HepG2 (cell line): Measurements from ENCODE around the gene GPR17. TPM values are rescaled to one million over a fixed set of nuclear protein-coding genes. Genes with fewer than 3 reads are reported as not detected.

Source experiments
- ATAC-seq: fragments of 200-7000 bp; cut with Tn5 transposase; 3 replicates; pipeline ENCODE4 v1.9.1; 2020; ENCODE audit warnings: mild to moderate bottlenecking, moderate library complexity
- BruUV-seq: library from RNA; stranded (reverse); fragments of 400-500 nt; replicated peaks from 2 replicates; lab custom pipeline; 2021; lab: Mats Ljungman, UMichigan
- CTCF ChIA-PET: fragments of 300-600 bp; formaldehyde crosslinking; extraction: SDS; loops from one replicate; lab custom pipeline; 2021; ENCODE audit warnings: low total read pairs, inconsistent platforms, low intra/inter-chr PET ratio; lab: Yijun Ruan, JAX
- POLR2A ChIA-PET: fragments of 350-600 bp; sonication (Branson Sonifier 250); formaldehyde crosslinking; loops from one replicate; lab custom pipeline; 2020; ENCODE audit warnings: antibody characterized with exemption, inconsistent platforms; lab: Yijun Ruan, JAX
- DNase-seq: peaks from one replicate; pipeline ENCODE4 v3.0.0-alpha.2; 2015; ENCODE audit warnings: low spot score
- FAIRE-seq: peaks from 3 replicates; lab custom pipeline; 2011; peaks lifted over from hg19 to GRCh38; lab: Jason Lieb, UNC
- H2AFZ ChIP-seq: one replicate; pipeline ENCODE4 v1.6.1; 2011; ENCODE audit warnings: low read length, inconsistent platforms
- H3K27ac ChIP-seq: fragments of 300-600 bp; 3 replicates; pipeline ENCODE4 v1.8.0; 2011; ENCODE audit warnings: mixed run types, mild to moderate bottlenecking, mixed read lengths, low read length, inconsistent platforms; ENCODE audit not compliant: insufficient read depth; ENCODE audit errors: extremely low read length
- H3K27me3 ChIP-seq, 2 experiments: fragments of 200-600 bp in 1 of 2; 2 replicates in 1 of 2; 3 replicates in 1 of 2; pipeline versions ENCODE4 v1.6.0 to v1.8.0; 2011; ENCODE audit warnings: low read length in 2 of 2, mild to moderate bottlenecking in 2 of 2, moderate library complexity in 2 of 2, inconsistent platforms in 1 of 2; ENCODE audit not compliant: insufficient read depth in 2 of 2, control insufficient read depth in 1 of 2
- H3K36me3 ChIP-seq, 2 experiments: fragments of 200-600 bp in 1 of 2; replicated peaks in 1 of 2; 2 replicates in 1 of 2; 3 replicates in 1 of 2; pipeline versions ENCODE4 v1.5.1 to v1.8.0; 2011; ENCODE audit warnings: low read length in 2 of 2, inconsistent platforms in 1 of 2; ENCODE audit not compliant: insufficient read depth in 2 of 2, control insufficient read depth in 1 of 2
- H3K4me1 ChIP-seq: 2 replicates; pipeline ENCODE4 v1.5.1; 2012; ENCODE audit warnings: low read length, inconsistent platforms; ENCODE audit not compliant: insufficient read depth
- H3K4me2 ChIP-seq: 2 replicates; pipeline ENCODE4 v1.6.0; 2011; ENCODE audit warnings: low read depth, low read length, inconsistent platforms
- H3K4me3 ChIP-seq, 3 experiments: fragments of 200-600 bp in 1 of 3; sonication (generic), shearing (Covaris generic) in 1 of 3; replicated peaks in 1 of 3; 2 replicates each; pipeline ENCODE4 v1.5.1; 2011 to 2016; ENCODE audit warnings: low read length in 3 of 3, inconsistent platforms in 2 of 3, low read depth in 2 of 3, mild to moderate bottlenecking in 2 of 3, control low read depth in 1 of 3, mixed read lengths in 1 of 3; ENCODE audit not compliant: insufficient read depth in 1 of 3
- H3K79me2 ChIP-seq: one replicate; pipeline ENCODE4 v1.6.1; 2011; ENCODE audit warnings: low read length, inconsistent platforms; ENCODE audit not compliant: insufficient read depth
- H3K9ac ChIP-seq: 2 replicates; pipeline ENCODE4 v1.6.0; 2011; ENCODE audit warnings: mild to moderate bottlenecking, low read depth, low read length, inconsistent platforms; ENCODE audit not compliant: insufficient read depth
- H3K9me3 ChIP-seq: 2 replicates; pipeline ENCODE4 v1.5.1; 2012; ENCODE audit warnings: mild to moderate bottlenecking, low read length
- H4K20me1 ChIP-seq: 2 replicates; pipeline ENCODE4 v1.6.0; 2011; ENCODE audit warnings: inconsistent platforms, mild to moderate bottlenecking, low read length, moderate library complexity; ENCODE audit not compliant: insufficient read depth
- ATF1 ChIP-seq: IDR thresholded peaks from 2 replicates; pipeline ENCODE4 v1.6.1; 2016; ENCODE audit warnings: mild to moderate bottlenecking, control low read depth
- FLYWCH1 ChIP-seq: sonication (generic); formaldehyde crosslinking; IDR thresholded peaks from 2 replicates; pipeline ENCODE4 v1.8.1; 2023; ENCODE audit warnings: mild to moderate bottlenecking, missing genetic modification reagents
- HINFP ChIP-seq: sonication (generic); formaldehyde crosslinking; IDR thresholded peaks from 2 replicates; pipeline ENCODE4 v1.4.0; 2020; ENCODE audit warnings: low read depth, mild to moderate bottlenecking, missing genetic modification reagents
- RARG ChIP-seq: sonication (generic); formaldehyde crosslinking; IDR thresholded peaks from 2 replicates; pipeline ENCODE4 v1.4.0; 2020; ENCODE audit warnings: low read depth, mild to moderate bottlenecking, missing genetic modification reagents
- TBL1XR1 ChIP-seq: fragments of 150-350 bp; IDR thresholded peaks from 2 replicates; pipeline ENCODE4 v1.6.1; 2014; ENCODE audit warnings: borderline replicate concordance, low read length; ENCODE audit not compliant: partially characterized antibody
- THYN1 ChIP-seq: sonication (generic); formaldehyde crosslinking; IDR thresholded peaks from 2 replicates; pipeline ENCODE4 v1.8.1; 2023; ENCODE audit warnings: low read depth, mild to moderate bottlenecking, moderate library complexity, missing genetic modification reagents, borderline replicate concordance
- ZNF12 ChIP-seq: sonication (generic); formaldehyde crosslinking; IDR thresholded peaks from 2 replicates; pipeline ENCODE4 v1.5.0; 2020; ENCODE audit warnings: missing genetic modification reagents
- ZNF335 ChIP-seq: sonication (generic); formaldehyde crosslinking; IDR thresholded peaks from 2 replicates; pipeline ENCODE4 v1.4.0; 2020; ENCODE audit warnings: missing genetic modification reagents
- ZNF33A ChIP-seq: sonication (generic); formaldehyde crosslinking; IDR thresholded peaks from 2 replicates; pipeline ENCODE4 v1.5.1; 2020; ENCODE audit warnings: missing genetic modification reagents, mild to moderate bottlenecking, moderate library complexity, borderline replicate concordance
- ZNF441 ChIP-seq: sonication (generic); formaldehyde crosslinking; IDR thresholded peaks from 2 replicates; pipeline ENCODE4 v1.7.0; 2021; ENCODE audit warnings: missing genetic modification reagents, borderline replicate concordance
- ZNF652 ChIP-seq: IDR thresholded peaks from 2 replicates; pipeline ENCODE4 v1.6.1; 2016; ENCODE audit warnings: low read depth, borderline replicate concordance
- WGBS: methylation state at CpG from one replicate; pipeline ENCODE4 v1.1.6; 2017; ENCODE audit warnings: low lambda C conversion rate; 5-methylcytosine and 5-hydroxymethylcytosine counted together
- in situ Hi-C: cut with HindIII; loops from 2 replicates; pipeline ENCODE4 v1.10.0; 2017; ENCODE audit warnings: low pct_unique_long_range_greater_than_20kb; ENCODE audit not compliant: extremely low pct_ligation_motif_present
- intact Hi-C: fragments of 100-400 bp; cut with micrococcal nuclease; formaldehyde crosslinking; loops from one replicate; pipeline ENCODE4 v1.10.0; 2022; ENCODE audit not compliant: unreplicated experiment
- polyA plus RNA-seq, 8 experiments: library from polyadenylated mRNA; depleted of rRNA in 3 of 8; stranded (reverse) in 7 of 8; unstranded in 1 of 8; fragments of >200 nt; fragmentation: Illumina TruSeq in 4 of 8; extraction: Trizol in 4 of 8; gene quantifications; 2 replicates each; pipeline versions ENCODE4 v1.2.1 to v1.2.3, GENCODE V29; 2011 to 2016; ENCODE audit warnings: low read depth in 4 of 8, missing spikeins in 1 of 8, mixed read lengths in 1 of 8; ENCODE audit not compliant: insufficient read depth in 1 of 8
- total RNA-seq, 5 experiments: library from RNA; depleted of rRNA; stranded (reverse); fragments of >200 nt; fragmentation: Illumina TruSeq; extraction: Trizol; gene quantifications; 2 replicates each; pipeline ENCODE4 v1.2.3, GENCODE V29; 2016; ENCODE audit warnings: low read depth in 1 of 5
- TF ChIP-seq, protein P1 (sequence below): sonication (generic); formaldehyde crosslinking; IDR thresholded peaks from 2 replicates; pipeline ENCODE4 v1.4.0; 2020; ENCODE audit warnings: missing genetic modification reagents
- TF ChIP-seq, protein P2 (sequence below): sonication (generic); formaldehyde crosslinking; IDR thresholded peaks from 2 replicates; pipeline ENCODE4 v1.8.0; 2022; ENCODE audit warnings: missing genetic modification reagents, mild to moderate bottlenecking, borderline replicate concordance

The GPR17 gene
- total and polyA plus RNA-seq, 2 of the 13 experiments (the other 11 are each of a cell fraction or from before 2014, with no cell fraction given), result not detected

GRCh38 chr2:127647242-127648190 lies 1.6 kb downstream of the GPR17 start:
- no peak overlapping the region for H3K9ac ChIP-seq
- H3K4me1 ChIP-seq, result peaks cover 75% of the 10 kb centered on the region
- FAIRE-seq (no peak), ATAC-seq (no peak), DNase-seq (no peak)
- in situ Hi-C loops (no loop called here), intact Hi-C loops (loop anchor here (10.0 kb wide), 1 partner anchor 113 kb away; the partner anchor contains the start of gene MYO7B)
- H3K27me3 ChIP-seq, result peaks cover 8 to 65% of the 10 kb centered on the region in 2 experiments
- no peaks in the 10 kb centered on the region for H3K79me2 ChIP-seq
- 39% methylated on average over 14 of the region's 16 CpGs for WGBS
- H3K36me3 ChIP-seq, result no peaks in the 10 kb centered on the region
- H2AFZ ChIP-seq, result no peak overlapping the region
- no peak overlapping the region for H3K27ac ChIP-seq
- TF ChIP-seq, protein P1, sequence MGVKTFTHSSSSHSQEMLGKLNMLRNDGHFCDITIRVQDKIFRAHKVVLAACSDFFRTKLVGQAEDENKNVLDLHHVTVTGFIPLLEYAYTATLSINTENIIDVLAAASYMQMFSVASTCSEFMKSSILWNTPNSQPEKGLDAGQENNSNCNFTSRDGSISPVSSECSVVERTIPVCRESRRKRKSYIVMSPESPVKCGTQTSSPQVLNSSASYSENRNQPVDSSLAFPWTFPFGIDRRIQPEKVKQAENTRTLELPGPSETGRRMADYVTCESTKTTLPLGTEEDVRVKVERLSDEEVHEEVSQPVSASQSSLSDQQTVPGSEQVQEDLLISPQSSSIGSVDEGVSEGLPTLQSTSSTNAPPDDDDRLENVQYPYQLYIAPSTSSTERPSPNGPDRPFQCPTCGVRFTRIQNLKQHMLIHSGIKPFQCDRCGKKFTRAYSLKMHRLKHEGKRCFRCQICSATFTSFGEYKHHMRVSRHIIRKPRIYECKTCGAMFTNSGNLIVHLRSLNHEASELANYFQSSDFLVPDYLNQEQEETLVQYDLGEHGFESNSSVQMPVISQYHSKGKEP (CRISPR knock-in tag), result no peak
- no peak for TF ChIP-seq ZNF12 (CRISPR knock-in tag)
- CTCF ChIA-PET, result no interaction called here
- H3K9me3 ChIP-seq, result no peaks in the 10 kb centered on the region
- POLR2A ChIA-PET, result no interaction called here
- H4K20me1 ChIP-seq, result no peaks in the 10 kb centered on the region
- peak overlapping the region in 1 of 3 experiments; percentile 55; a peak in 1 of 6 replicates for H3K4me3 ChIP-seq
- BruUV-seq, result no TSS peak
- H3K4me2 ChIP-seq, result peak overlapping the region; percentile 70

DNA sequence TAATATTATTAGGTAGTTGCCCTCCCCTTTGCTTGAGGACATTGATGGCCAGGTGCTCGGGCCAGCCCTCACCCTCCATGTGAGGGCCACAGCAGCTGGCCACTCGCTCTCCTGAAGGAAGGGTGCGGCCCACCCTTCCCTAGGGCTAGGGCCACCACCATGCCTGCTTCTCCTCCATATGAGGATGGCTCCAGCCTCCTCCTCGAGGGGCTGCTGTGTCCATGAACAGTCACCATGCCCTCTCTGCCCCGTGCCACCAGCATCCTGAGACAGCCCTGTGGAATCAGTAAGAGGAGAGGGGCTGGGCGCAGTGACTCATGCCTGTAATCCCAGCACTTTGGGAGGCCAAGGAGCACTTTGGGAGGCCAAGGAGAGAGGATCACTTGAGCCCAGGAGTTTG lies 2.4 kb downstream of the GPR17 start:
- intact Hi-C loops, result loop anchor here (10.0 kb wide), 1 partner anchor 114 kb away; the partner anchor contains the start of gene MYO7B
- no TSS peak for BruUV-seq
- FAIRE-seq, result no peak
- TF ChIP-seq FLYWCH1 (CRISPR knock-in tag) (no peak), TBL1XR1 (no peak), ZNF33A (CRISPR knock-in tag) (no peak), ATF1 (CRISPR knock-in tag) (no peak), ZNF335 (CRISPR knock-in tag) (no peak), ZNF652 (CRISPR knock-in tag) (no peak), HINFP (CRISPR knock-in tag) (no peak), RARG (CRISPR knock-in tag) (no peak), THYN1 (CRISPR knock-in tag) (no peak), ZNF441 (CRISPR knock-in tag) (no peak)
- TF ChIP-seq, protein P2, sequence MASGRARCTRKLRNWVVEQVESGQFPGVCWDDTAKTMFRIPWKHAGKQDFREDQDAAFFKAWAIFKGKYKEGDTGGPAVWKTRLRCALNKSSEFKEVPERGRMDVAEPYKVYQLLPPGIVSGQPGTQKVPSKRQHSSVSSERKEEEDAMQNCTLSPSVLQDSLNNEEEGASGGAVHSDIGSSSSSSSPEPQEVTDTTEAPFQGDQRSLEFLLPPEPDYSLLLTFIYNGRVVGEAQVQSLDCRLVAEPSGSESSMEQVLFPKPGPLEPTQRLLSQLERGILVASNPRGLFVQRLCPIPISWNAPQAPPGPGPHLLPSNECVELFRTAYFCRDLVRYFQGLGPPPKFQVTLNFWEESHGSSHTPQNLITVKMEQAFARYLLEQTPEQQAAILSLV (CRISPR knock-in tag), result no peak

More for the DNA sequence above, 2.4 kb downstream of the GPR17 start:
- Histone ChIP-seq H3K9me3 (no peaks in the 10 kb centered on the region), H3K4me1 (peaks cover 76% of the 10 kb centered on the region), H3K27ac (no peak overlapping the region), H3K4me3 (no peak overlapping the region), H2AFZ (no peak overlapping the region), H4K20me1 (no peaks in the 10 kb centered on the region), H3K27me3 (peaks cover 8 to 67% of the 10 kb centered on the region in 2 experiments), H3K36me3 (no peaks in the 10 kb centered on the region), H3K79me2 (no peaks in the 10 kb centered on the region), H3K4me2 (no peak overlapping the region), H3K9ac (no peak overlapping the region)
- ChIA-PET CTCF (no interaction called here), POLR2A (no interaction called here)
- DNase-seq (no peak), ATAC-seq (no peak)
- in situ Hi-C loops, result no loop called here
- WGBS, result 48% methylated on average over 5 of the region's 6 CpGs
